Neutrophil (primary cell): ENCODE data around the gene PRPS2.

Experiments used
- H3K27ac ChIP-seq: fragments of 200-600 bp; sonication (generic); 2 replicates; pipeline ENCODE4 v1.5.1; 2016; ENCODE audit warnings: mild to moderate bottlenecking, moderate library complexity
- H3K27me3 ChIP-seq: fragments of 200-600 bp; sonication (generic); 2 replicates; pipeline ENCODE4 v1.6.0; 2016; ENCODE audit warnings: mild to moderate bottlenecking
- H3K36me3 ChIP-seq: fragments of 200-600 bp; sonication (generic); 2 replicates; pipeline ENCODE4 v1.5.1; 2017
- H3K4me1 ChIP-seq, 2 experiments: fragments of 200-600 bp in 1 of 2; sonication (generic) in 1 of 2; 1 replicate in 1 of 2; 2 replicates in 1 of 2; pipeline versions ENCODE4 v1.5.1 to v1.6.1; 2013 to 2016; ENCODE audit warnings: low read depth in 1 of 2, low read length in 1 of 2, mild to moderate bottlenecking in 1 of 2, moderate library complexity in 1 of 2; ENCODE audit not compliant: control insufficient read depth in 1 of 2, insufficient read depth in 1 of 2
- H3K4me3 ChIP-seq, 2 experiments: fragments of 200-600 bp in 1 of 2; sonication (generic) in 1 of 2; 1 replicate in 1 of 2; 2 replicates in 1 of 2; pipeline ENCODE4 v1.5.1; 2013 to 2016; ENCODE audit warnings: low read depth in 1 of 2, low read length in 1 of 2, mild to moderate bottlenecking in 1 of 2, moderate library complexity in 1 of 2
- H3K9me3 ChIP-seq: fragments of 200-600 bp; sonication (generic); 2 replicates; pipeline ENCODE4 v1.5.1; 2016
- CTCF ChIP-seq: fragments of 200-600 bp; sonication (generic); IDR thresholded peaks from 2 replicates; pipeline ENCODE4 v1.5.1; 2016; ENCODE audit warnings: antibody characterized with exemption

Gene PRPS2

DNA sequence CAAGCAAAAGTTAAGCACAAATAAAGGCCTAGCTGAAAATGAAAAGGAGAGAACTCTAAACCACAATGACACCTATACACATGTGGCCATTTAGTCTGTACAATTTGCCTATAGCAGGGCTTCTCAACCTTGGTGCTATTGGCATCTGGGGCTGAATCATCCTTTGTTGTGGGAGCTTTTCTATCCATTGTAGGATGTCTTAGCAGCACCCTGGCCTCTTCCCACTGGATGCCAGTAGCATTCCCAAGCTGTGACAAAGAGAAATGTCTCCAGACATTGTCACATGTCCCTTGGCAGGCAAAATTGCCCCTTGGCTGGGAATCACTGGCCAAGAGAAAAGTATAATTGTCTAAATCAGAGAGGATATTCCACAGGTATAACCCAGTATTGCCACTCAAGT lies 13.5 kb upstream of the PRPS2 start:
- H3K4me1 ChIP-seq: no peaks in the 10 kb centered on the region
- no peak overlapping the region for H3K4me3 ChIP-seq
- H3K27ac ChIP-seq: no peak overlapping the region
- H3K27me3 ChIP-seq: no peaks in the 10 kb centered on the region
- no peaks in the 10 kb centered on the region for H3K36me3 ChIP-seq
- no peaks in the 10 kb centered on the region for H3K9me3 ChIP-seq
- no peak for TF ChIP-seq CTCF

GRCh38 chrX:12779534-12779933 lies 11.7 kb upstream of the PRPS2 start:
- H3K9me3 ChIP-seq: no peaks in the 10 kb centered on the region
- H3K27me3 ChIP-seq: no peaks in the 10 kb centered on the region
- no peaks in the 10 kb centered on the region for H3K36me3 ChIP-seq
- H3K4me3 ChIP-seq: no peak overlapping the region
- H3K27ac ChIP-seq: no peak overlapping the region
- H3K4me1 ChIP-seq: no peaks in the 10 kb centered on the region
- TF ChIP-seq CTCF: no peak

- no peaks in the 10 kb centered on the region for H3K9me3 ChIP-seq
- H3K4me3 ChIP-seq: no peak overlapping the region
- no peak overlapping the region for H3K27ac ChIP-seq
- peaks cover 5% of the 10 kb centered on the region for H3K27me3 ChIP-seq
- H3K36me3 ChIP-seq: no peaks in the 10 kb centered on the region
- no peak for TF ChIP-seq CTCF
- peaks cover 0 to 7% of the 10 kb centered on the region in 2 experiments for H3K4me1 ChIP-seq
Measured at GRCh38 chrX:12788645-12789044, 2.6 kb upstream of the PRPS2 start.

- H3K27ac ChIP-seq: no peak overlapping the region
- no peaks in the 10 kb centered on the region for H3K9me3 ChIP-seq
- no peaks in the 10 kb centered on the region for H3K36me3 ChIP-seq
- H3K4me3 ChIP-seq: no peak overlapping the region
- peaks cover 5% of the 10 kb centered on the region for H3K27me3 ChIP-seq
- no peak for TF ChIP-seq CTCF
- H3K4me1 ChIP-seq: peaks cover 0 to 7% of the 10 kb centered on the region in 2 experiments
Measured at GRCh38 chrX:12789976-12790375, 1.2 kb upstream of the PRPS2 start.

DNA sequence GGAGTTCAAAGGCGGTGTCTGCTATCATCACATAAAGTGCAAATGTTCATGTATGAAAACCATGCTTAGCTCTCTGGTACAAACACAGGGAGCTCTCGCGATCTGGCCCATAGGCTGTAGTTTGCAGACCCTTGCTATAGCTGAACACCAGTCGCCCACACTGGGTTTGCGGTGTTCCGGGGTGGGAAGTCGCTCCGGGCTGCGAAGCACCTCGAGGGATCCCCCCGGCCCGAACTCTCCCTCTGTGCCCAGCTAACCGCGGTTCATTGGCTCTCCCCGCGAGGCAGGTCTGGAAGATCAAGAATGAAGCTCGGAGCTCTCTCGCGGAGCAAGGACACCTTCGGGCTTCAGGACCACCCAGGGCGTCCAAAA lies 341 bp upstream of the PRPS2 start:
- peak overlapping the region; percentile 64 to 65 for H3K4me3 ChIP-seq
- TF ChIP-seq CTCF: no peak
- no peak overlapping the region for H3K27ac ChIP-seq
- H3K27me3 ChIP-seq: peaks cover 5% of the 10 kb centered on the region
- H3K4me1 ChIP-seq: peaks cover 0 to 7% of the 10 kb centered on the region in 2 experiments
- H3K9me3 ChIP-seq: no peaks in the 10 kb centered on the region
- no peaks in the 10 kb centered on the region for H3K36me3 ChIP-seq

- Histone ChIP-seq H3K4me3 (no peak overlapping the region), H3K4me1 (peaks cover 0 to 7% of the 10 kb centered on the region in 2 experiments), H3K27me3 (peaks cover 5% of the 10 kb centered on the region), H3K9me3 (no peaks in the 10 kb centered on the region), H3K36me3 (no peaks in the 10 kb centered on the region), H3K27ac (no peak overlapping the region)
- no peak for TF ChIP-seq CTCF
Measured at GRCh38 chrX:12792711-12793110, 1.5 kb downstream of the PRPS2 start.
